ENCODE results near the gene TRPC3. TPM values are rescaled to one million over a fixed set of nuclear protein-coding genes. Genes with fewer than 3 reads are reported as not detected.

The TRPC3 gene
- total and polyA plus RNA-seq, 2 of the 8 experiments (the other 6 are each of a cell fraction or from before 2014, with no cell fraction given), result 0.37 to 0.41 TPM

- no peak for TF ChIP-seq CHD7 (IDR thresholded peaks at IDR 0.05; ENCODE audit: insufficient replicate concordance, low read length)
- TF ChIP-seq SIRT6 (IDR thresholded peaks at IDR 0.05; ENCODE audit: low read length), result no peak
- TF ChIP-seq BCL11A (IDR thresholded peaks at IDR 0.05; ENCODE audit: low read depth in 2 of 2, low read length in 2 of 2), result no peak
- no peak for TF ChIP-seq CREB1 (IDR thresholded peaks at IDR 0.05)
- no peak for TF ChIP-seq RBBP5 (IDR thresholded peaks at IDR 0.05; ENCODE audit: borderline replicate concordance, low read depth, low read length)
- TF ChIP-seq POLR2A (IDR thresholded peaks at IDR 0.05; ENCODE audit: control extremely low read depth in 1 of 2, low read depth in 2 of 2, low read length in 2 of 2), result no peak
- no peak for TF ChIP-seq BACH1 (IDR thresholded peaks at IDR 0.05; ENCODE audit: low read length)
- no peak for TF ChIP-seq CTBP2 (IDR thresholded peaks at IDR 0.05; ENCODE audit: borderline replicate concordance, insufficient read depth, insufficient read length, low read length)
- TF ChIP-seq HDAC6 (IDR thresholded peaks at IDR 0.05; ENCODE audit: low read depth, low read length), result no peak
- TF ChIP-seq TAF7 (optimal IDR thresholded peaks at IDR 0.05; ENCODE audit: borderline replicate concordance, low read depth, low read length), result no peak
Observed at GRCh38 chr4:121939690-121940089, 12.2 kb downstream of the TRPC3 start (continued).
